A673 (cell line): ENCODE measurements around the gene TNFSF13. TPM values are rescaled to one million over a fixed set of nuclear protein-coding genes. Genes with fewer than 3 reads are reported as not detected.

Experiments used
- BruUV-seq: library from RNA; stranded (reverse); fragments of 400-500 nt; replicated peaks from 2 replicates; lab custom pipeline; 2021; lab: Mats Ljungman, UMichigan
- CTCF ChIA-PET: fragments of 300-600 bp; sonication (Branson Sonifier 250); formaldehyde crosslinking; loops from one replicate; lab custom pipeline; 2022; ENCODE audit warnings: antibody characterized with exemption; lab: Charles Lee
- POLR2A ChIA-PET: fragments of 300-600 bp; sonication (Branson Sonifier 250); formaldehyde crosslinking; loops from one replicate; lab custom pipeline; 2022; ENCODE audit warnings: antibody characterized with exemption; ENCODE audit not compliant: low non-redundant PET; lab: Charles Lee
- DNase-seq: peaks from one replicate; pipeline ENCODE4 v3.0.0-alpha.2; 2015; ENCODE audit warnings: low spot score
- H3K27ac ChIP-seq: fragments of 200-600 bp; sonication (generic); 2 replicates; pipeline ENCODE4 v1.5.1; 2016; ENCODE audit warnings: mixed run types, low read depth, mild to moderate bottlenecking, mixed read lengths, antibody characterized with exemption, low read length; ENCODE audit not compliant: poor library complexity, severe bottlenecking
- H3K27me3 ChIP-seq: fragments of 200-600 bp; sonication (generic); replicated peaks from 2 replicates; pipeline ENCODE4 v1.6.1; 2017; ENCODE audit warnings: mixed run types, low read depth, mild to moderate bottlenecking, mixed read lengths, antibody characterized with exemption, low read length; ENCODE audit not compliant: insufficient read depth, poor library complexity
- H3K36me3 ChIP-seq: fragments of 200-600 bp; sonication (generic); 2 replicates; pipeline ENCODE4 v1.6.1; 2016; ENCODE audit warnings: mixed run types, mild to moderate bottlenecking, mixed read lengths, antibody characterized with exemption, low read length; ENCODE audit not compliant: insufficient read depth, poor library complexity, severe bottlenecking
- H3K4me1 ChIP-seq: fragments of 200-600 bp; sonication (generic); 2 replicates; pipeline ENCODE4 v1.6.1; 2017; ENCODE audit warnings: mixed run types, mild to moderate bottlenecking, mixed read lengths, antibody characterized with exemption, low read length; ENCODE audit not compliant: insufficient read depth, poor library complexity, severe bottlenecking
- H3K4me3 ChIP-seq: fragments of 200-600 bp; sonication (generic); 2 replicates; pipeline ENCODE4 v1.5.1; 2016; ENCODE audit warnings: low read depth, mixed run types, mild to moderate bottlenecking, mixed read lengths, low read length; ENCODE audit not compliant: poor library complexity, severe bottlenecking
- H3K9me3 ChIP-seq: fragments of 200-600 bp; sonication (generic); 2 replicates; pipeline ENCODE4 v1.6.1; 2016; ENCODE audit warnings: mixed run types, low read depth, mild to moderate bottlenecking, mixed read lengths, antibody characterized with exemption, low read length; ENCODE audit not compliant: poor library complexity, severe bottlenecking
- CTCF ChIP-seq: fragments of 300-800, 200-600 bp; sonication (generic); conservative IDR thresholded peaks from 2 replicates; pipeline ENCODE4 v1.5.1; 2017; ENCODE audit warnings: low read depth, mild to moderate bottlenecking, antibody characterized with exemption, low read length, moderate library complexity, mixed read lengths
- EZH2 ChIP-seq: fragments of 200-600 bp; sonication (generic); IDR thresholded peaks from 2 replicates; pipeline ENCODE4 v1.6.1; 2017; ENCODE audit warnings: borderline replicate concordance, low read depth, mild to moderate bottlenecking, mixed read lengths, antibody characterized with exemption, low read length; ENCODE audit not compliant: poor library complexity, severe bottlenecking
- intact Hi-C: fragments of 100-400 bp; cut with micrococcal nuclease; formaldehyde crosslinking; loops from one replicate; pipeline ENCODE4 v1.10.0; 2022; ENCODE audit not compliant: unreplicated experiment
- total RNA-seq: library from RNA; stranded (reverse); gene quantifications from 2 replicates; pipeline ENCODE4 v1.2.3, GENCODE V29; 2021

TNFSF13 gene
- total RNA-seq, 1 experiment from 2014 or later = 0.69 TPM

GRCh38 chr17:7560172-7561027 lies 1.9 kb downstream of the TNFSF13 start:
- H3K27me3 ChIP-seq = no peaks in the 10 kb centered on the region
- CTCF ChIA-PET = interaction anchor here (0.5 to 1.8 kb wide), 30 partner anchors 9 to 590 kb away, joined by 3 to 32 read pairs (median 4); partner anchors contain the start of genes DNAH2, FGF11, NEURL4 and SLC2A4
- no TSS peak for BruUV-seq
- TF ChIP-seq CTCF (peak; percentile 64), EZH2 (no peak)
- H3K36me3 ChIP-seq = peaks cover 22% of the 10 kb centered on the region
- H3K4me3 ChIP-seq = peak overlapping the region; percentile 90
- peak; percentile 83 for DNase-seq
- no peaks in the 10 kb centered on the region for H3K9me3 ChIP-seq
- POLR2A ChIA-PET = interaction anchor here (0.5 to 0.7 kb wide), 3 partner anchors 47 to 231 kb away, joined by 3 to 5 read pairs (median 3); no protein-coding TSS in a partner anchor
- peak overlapping the region; percentile 92 for H3K27ac ChIP-seq
- intact Hi-C loops = loop anchor here (1.0 to 2.0 kb wide), 3 partner anchors 46 to 204 kb away; no protein-coding TSS in a partner anchor
- peaks cover 33% of the 10 kb centered on the region for H3K4me1 ChIP-seq

- peaks cover 33% of the 10 kb centered on the region for H3K4me1 ChIP-seq
- ChIA-PET CTCF (interaction anchor here (0.5 to 1.8 kb wide), 29 partner anchors 8 to 591 kb away, joined by 3 to 32 read pairs (median 4); partner anchors contain the start of genes DNAH2, FGF11, NEURL4 and SLC2A4), POLR2A (interaction anchor here (0.6 to 0.7 kb wide), 2 partner anchors 47 to 232 kb away, joined by 3 to 5 read pairs; no protein-coding TSS in a partner anchor)
- peak overlapping the region; percentile 90 for H3K4me3 ChIP-seq
- DNase-seq = peak; percentile 93
- peak; percentile 86 for TF ChIP-seq CTCF
- TF ChIP-seq EZH2 = no peak
- TSS peak; percentile 83 for BruUV-seq
- H3K27me3 ChIP-seq = no peaks in the 10 kb centered on the region
- peak overlapping the region; percentile 92 for H3K27ac ChIP-seq
- no peaks in the 10 kb centered on the region for H3K9me3 ChIP-seq
- intact Hi-C loops = loop anchor here (1.0 to 2.0 kb wide), 3 partner anchors 47 to 204 kb away; no protein-coding TSS in a partner anchor
- H3K36me3 ChIP-seq = peaks cover 29% of the 10 kb centered on the region
Measured at GRCh38 chr17:7561028-7561575, 2.6 kb downstream of the TNFSF13 start.

- peaks cover 35% of the 10 kb centered on the region for H3K36me3 ChIP-seq
- no TSS peak for BruUV-seq
- CTCF ChIA-PET = interaction anchor here (0.6 to 1.8 kb wide), 4 partner anchors 48 to 538 kb away, joined by 3 to 32 read pairs (median 6); partner anchors contain the start of genes TP53 and WRAP53
- H3K27me3 ChIP-seq = no peaks in the 10 kb centered on the region
- H3K4me3 ChIP-seq = peak within 1 kb of the TSS; percentile 90
- POLR2A ChIA-PET = no interaction called here
- peak within 1 kb of the TSS; percentile 92 for H3K27ac ChIP-seq
- peak; percentile 96 for DNase-seq
- intact Hi-C loops = loop anchor here (1.0 to 2.0 kb wide), 3 partner anchors 47 to 205 kb away; no protein-coding TSS in a partner anchor
- no peaks in the 10 kb centered on the region for H3K9me3 ChIP-seq
- TF ChIP-seq EZH2 (no peak), CTCF (no peak)
- peaks cover 33% of the 10 kb centered on the region for H3K4me1 ChIP-seq
Measured at GRCh38 chr17:7561589-7562207, 3.1 kb downstream of the TNFSF13 start, which contains the start of gene SENP3. SENP3 (plus strand) TSS chr17:7561919; CDS start chr17:7563077, 1,158 bp downstream.
